Chondrocyte (in vitro differentiated cells): ENCODE data around the gene ADORA1. TPM values are rescaled to one million over a fixed set of nuclear protein-coding genes. Genes with fewer than 3 reads are reported as not detected.
A peak's percentile ranks its signal among the peaks of the same experiment; 100 is the strongest.

Experiments used
- DNase-seq: peaks from one replicate; pipeline ENCODE4 v3.0.0; 2021; ENCODE audit warnings: mixed read lengths, low spot score
- H3K27ac Mint-ChIP-seq: one replicate; pipeline ENCODE4 v1.8.0; 2021; ENCODE audit warnings: mild to moderate bottlenecking, moderate library complexity, mixed read lengths; ENCODE audit not compliant: unreplicated experiment
- H3K27me3 Mint-ChIP-seq: 2 replicates; pipeline ENCODE4 v1.8.0; 2021; ENCODE audit warnings: low read depth, mixed read lengths
- H3K36me3 Mint-ChIP-seq: 2 replicates; pipeline ENCODE4 v1.8.0; 2021; ENCODE audit warnings: low read depth, mixed read lengths
- H3K4me1 Mint-ChIP-seq: 2 replicates; pipeline ENCODE4 v1.8.0; 2021; ENCODE audit warnings: low read depth, mild to moderate bottlenecking, mixed read lengths
- H3K4me3 Mint-ChIP-seq: one replicate; pipeline ENCODE4 v1.8.0; 2021; ENCODE audit warnings: mild to moderate bottlenecking, moderate library complexity, mixed read lengths; ENCODE audit not compliant: unreplicated experiment
- H3K9me3 Mint-ChIP-seq: 2 replicates; pipeline ENCODE4 v1.8.0; 2021; ENCODE audit warnings: low read depth, mixed read lengths
- CTCF ChIP-seq: fragments of 200-600 bp; sonication (generic); IDR thresholded peaks from 2 replicates; pipeline ENCODE4 v1.5.0; 2021; ENCODE audit warnings: antibody characterized with exemption, mild to moderate bottlenecking, moderate library complexity
- total RNA-seq: library from RNA; stranded (reverse); gene quantifications from 3 replicates; pipeline ENCODE4 v1.2.1, GENCODE V29; 2021

Gene ADORA1
- total RNA-seq, 1 donor from 2014 or later, result 1.7 TPM

- H3K4me3 Mint-ChIP-seq, result no peak overlapping the region
- no peaks in the 10 kb centered on the region for H3K9me3 Mint-ChIP-seq
- peak; percentile 65 for DNase-seq
- no peaks in the 10 kb centered on the region for H3K27me3 Mint-ChIP-seq
- peaks cover 26% of the 10 kb centered on the region for H3K4me1 Mint-ChIP-seq
- no peak overlapping the region for H3K27ac Mint-ChIP-seq
- no peak for TF ChIP-seq CTCF
- no peaks in the 10 kb centered on the region for H3K36me3 Mint-ChIP-seq
Measured at GRCh38 chr1:203130358-203130985, 2.9 kb downstream of the ADORA1 start.

- Mint-ChIP-seq H3K4me3 (no peak overlapping the region), H3K27ac (no peak overlapping the region), H3K9me3 (no peaks in the 10 kb centered on the region), H3K27me3 (no peaks in the 10 kb centered on the region), H3K36me3 (no peaks in the 10 kb centered on the region), H3K4me1 (peaks cover 26% of the 10 kb centered on the region)
- TF ChIP-seq CTCF, result no peak
- peak; percentile 60 for DNase-seq
Measured at GRCh38 chr1:203131548-203132200, 4.1 kb downstream of the ADORA1 start.

GRCh38 chr1:203133970-203134725, 6.6 kb downstream of the ADORA1 start:
- no peak for TF ChIP-seq CTCF
- Mint-ChIP-seq H3K27me3 (no peaks in the 10 kb centered on the region), H3K9me3 (no peaks in the 10 kb centered on the region), H3K36me3 (no peaks in the 10 kb centered on the region), H3K27ac (no peak overlapping the region), H3K4me3 (no peak overlapping the region), H3K4me1 (peaks cover 11% of the 10 kb centered on the region)
- peak; percentile 30 for DNase-seq

GRCh38 chr1:203135636-203136305, 8.2 kb downstream of the ADORA1 start:
- H3K9me3 Mint-ChIP-seq, result no peaks in the 10 kb centered on the region
- TF ChIP-seq CTCF, result no peak
- DNase-seq, result peak; percentile 39
- H3K36me3 Mint-ChIP-seq, result no peaks in the 10 kb centered on the region
- peaks cover 4% of the 10 kb centered on the region for H3K4me1 Mint-ChIP-seq
- no peak overlapping the region for H3K27ac Mint-ChIP-seq
- H3K4me3 Mint-ChIP-seq, result no peak overlapping the region
- no peaks in the 10 kb centered on the region for H3K27me3 Mint-ChIP-seq
